HG02678 (cell line): ENCODE data around the gene KRT7.

Source experiments
- ATAC-seq: cut with Tn5 transposase; IDR thresholded peaks from one replicate; pipeline ENCODE4 v1.9.1; 2021; ENCODE audit warnings: mild to moderate bottlenecking, moderate library complexity; ENCODE audit not compliant: unreplicated experiment

KRT7 gene

GRCh38 chr12:52199294-52199919 lies 33.6 kb upstream of the KRT7 start:
- no peak for ATAC-seq

GRCh38 chr12:52200086-52200780 lies 32.8 kb upstream of the KRT7 start:
- no peak for ATAC-seq

GRCh38 chr12:52200781-52201450 lies 32.1 kb upstream of the KRT7 start:
- ATAC-seq, result no peak

- no peak for ATAC-seq
Observed at GRCh38 chr12:52201451-52201839, 31.6 kb upstream of the KRT7 start.

GRCh38 chr12:52202361-52203078 lies 30.5 kb upstream of the KRT7 start:
- ATAC-seq, result no peak

GRCh38 chr12:52203079-52203921 lies 29.7 kb upstream of the KRT7 start:
- ATAC-seq, result no peak

GRCh38 chr12:52204095-52204930 lies 28.7 kb upstream of the KRT7 start:
- no peak for ATAC-seq

GRCh38 chr12:52204931-52205505 lies 28.0 kb upstream of the KRT7 start:
- no peak for ATAC-seq

- no peak for ATAC-seq
Observed at GRCh38 chr12:52205612-52206303, 27.3 kb upstream of the KRT7 start.

- ATAC-seq, result no peak
Observed at GRCh38 chr12:52206304-52207040, 26.6 kb upstream of the KRT7 start.

- no peak for ATAC-seq
Observed at GRCh38 chr12:52207106-52207505, 25.9 kb upstream of the KRT7 start.

- no peak for ATAC-seq
Observed at GRCh38 chr12:52207895-52208294, 25.1 kb upstream of the KRT7 start.

GRCh38 chr12:52208424-52209165 lies 24.4 kb upstream of the KRT7 start:
- ATAC-seq, result no peak

- no peak for ATAC-seq
Observed at GRCh38 chr12:52209321-52209720, 23.7 kb upstream of the KRT7 start.

GRCh38 chr12:52210186-52210924 lies 22.7 kb upstream of the KRT7 start:
- ATAC-seq, result no peak

- ATAC-seq, result no peak
Observed at GRCh38 chr12:52210925-52211650, 22.0 kb upstream of the KRT7 start.
